GM18520 (cell line): ENCODE data around the gene RPS6KL1.

Experiments
- ATAC-seq: cut with Tn5 transposase; IDR thresholded peaks from one replicate; pipeline ENCODE4 v1.9.1; 2021; ENCODE audit not compliant: unreplicated experiment

The RPS6KL1 gene, protein sequence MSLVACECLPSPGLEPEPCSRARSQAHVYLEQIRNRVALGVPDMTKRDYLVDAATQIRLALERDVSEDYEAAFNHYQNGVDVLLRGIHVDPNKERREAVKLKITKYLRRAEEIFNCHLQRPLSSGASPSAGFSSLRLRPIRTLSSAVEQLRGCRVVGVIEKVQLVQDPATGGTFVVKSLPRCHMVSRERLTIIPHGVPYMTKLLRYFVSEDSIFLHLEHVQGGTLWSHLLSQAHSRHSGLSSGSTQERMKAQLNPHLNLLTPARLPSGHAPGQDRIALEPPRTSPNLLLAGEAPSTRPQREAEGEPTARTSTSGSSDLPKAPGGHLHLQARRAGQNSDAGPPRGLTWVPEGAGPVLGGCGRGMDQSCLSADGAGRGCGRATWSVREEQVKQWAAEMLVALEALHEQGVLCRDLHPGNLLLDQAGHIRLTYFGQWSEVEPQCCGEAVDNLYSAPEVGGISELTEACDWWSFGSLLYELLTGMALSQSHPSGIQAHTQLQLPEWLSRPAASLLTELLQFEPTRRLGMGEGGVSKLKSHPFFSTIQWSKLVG

DNA sequence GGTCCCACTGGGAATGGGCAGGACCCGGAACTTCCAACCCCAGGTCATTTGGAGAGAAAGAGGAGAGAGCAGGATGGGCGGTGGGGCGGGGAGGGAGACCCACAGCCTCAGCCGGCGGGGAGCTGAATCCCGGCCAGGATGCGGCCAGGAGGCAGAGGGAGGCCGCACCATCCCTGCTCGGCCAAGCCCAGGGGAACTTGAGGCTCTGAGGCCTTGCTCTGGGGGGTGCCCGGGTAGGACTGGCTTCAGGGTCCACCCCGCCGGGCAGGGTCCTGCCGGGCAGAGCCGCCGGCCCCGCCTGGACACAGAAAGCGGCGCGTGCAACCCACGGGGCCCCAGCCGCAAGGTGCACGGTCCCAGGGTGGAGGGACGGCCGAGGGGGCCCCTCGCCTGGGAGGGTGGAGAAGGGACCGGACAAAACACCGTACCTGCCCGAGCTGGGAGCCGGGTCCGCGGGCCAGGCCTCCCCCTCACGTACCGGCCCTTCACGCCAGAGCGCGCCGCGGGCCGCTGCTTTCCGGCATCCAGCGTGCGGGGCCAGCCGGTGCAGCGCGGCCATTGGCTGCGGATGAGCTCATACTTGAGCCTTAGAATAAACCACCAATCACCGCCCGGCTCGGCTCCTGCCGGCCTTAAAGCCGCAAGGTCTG, at the start of gene RPS6KL1:
TSS of gene RPS6KL1 (minus strand) at position 509 of the 650 bp plus-strand sequence. CDS start 1,719 bp downstream, outside the sequence.
- ATAC-seq, result peak; percentile 90

DNA sequence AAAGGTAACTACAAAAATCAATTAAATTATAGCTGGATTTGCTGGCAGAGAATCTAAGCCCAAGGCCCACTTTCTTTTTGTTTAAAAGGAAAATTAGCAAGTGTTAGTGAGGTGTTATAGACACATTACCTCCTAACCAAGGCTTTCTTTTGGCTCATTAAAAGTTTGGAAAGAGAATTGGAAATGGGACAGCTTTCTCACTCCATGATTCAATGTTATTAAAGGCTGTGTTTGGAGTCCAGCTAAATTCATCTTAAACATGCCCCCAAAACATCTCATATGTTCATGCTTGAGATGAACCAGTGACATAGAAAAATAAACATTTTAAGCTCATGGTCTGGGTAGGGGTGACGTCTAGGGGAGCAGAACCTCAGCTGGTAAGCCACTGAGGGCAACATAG, 45.8 kb upstream of the RPS6KL1 start:
- no peak for ATAC-seq

DNA sequence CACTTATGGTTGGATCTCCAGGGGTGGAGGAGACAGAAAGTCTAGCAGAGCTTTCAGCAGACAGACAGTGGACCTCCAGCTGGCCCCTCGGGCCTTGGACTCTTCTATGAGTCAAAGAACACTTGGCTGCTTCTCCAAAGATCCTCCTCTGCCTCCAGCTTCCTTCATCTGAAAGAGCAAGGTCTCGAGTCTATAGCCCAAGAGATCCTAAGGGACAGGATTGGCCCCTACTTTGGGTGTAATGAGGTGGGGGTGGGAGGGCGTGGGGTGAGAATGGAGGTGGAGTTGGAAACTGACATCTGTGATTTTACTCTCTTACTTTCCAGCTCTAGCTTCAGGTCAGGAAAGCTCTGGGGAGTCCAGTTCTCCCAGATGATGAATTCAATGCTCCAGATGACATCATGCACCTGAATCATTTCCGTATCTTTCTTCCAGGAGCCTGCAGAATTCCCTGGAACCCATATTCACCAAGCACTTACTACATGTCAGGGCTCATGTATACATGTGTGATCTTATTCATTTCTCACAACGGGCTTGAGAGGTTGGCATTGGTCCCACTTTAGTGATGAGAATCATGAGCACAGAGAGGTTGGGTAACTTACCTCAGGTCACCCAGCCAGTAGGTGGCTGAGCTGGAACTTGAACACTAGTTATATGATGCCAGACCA, 42.6 kb upstream of the RPS6KL1 start:
- no peak for ATAC-seq

DNA sequence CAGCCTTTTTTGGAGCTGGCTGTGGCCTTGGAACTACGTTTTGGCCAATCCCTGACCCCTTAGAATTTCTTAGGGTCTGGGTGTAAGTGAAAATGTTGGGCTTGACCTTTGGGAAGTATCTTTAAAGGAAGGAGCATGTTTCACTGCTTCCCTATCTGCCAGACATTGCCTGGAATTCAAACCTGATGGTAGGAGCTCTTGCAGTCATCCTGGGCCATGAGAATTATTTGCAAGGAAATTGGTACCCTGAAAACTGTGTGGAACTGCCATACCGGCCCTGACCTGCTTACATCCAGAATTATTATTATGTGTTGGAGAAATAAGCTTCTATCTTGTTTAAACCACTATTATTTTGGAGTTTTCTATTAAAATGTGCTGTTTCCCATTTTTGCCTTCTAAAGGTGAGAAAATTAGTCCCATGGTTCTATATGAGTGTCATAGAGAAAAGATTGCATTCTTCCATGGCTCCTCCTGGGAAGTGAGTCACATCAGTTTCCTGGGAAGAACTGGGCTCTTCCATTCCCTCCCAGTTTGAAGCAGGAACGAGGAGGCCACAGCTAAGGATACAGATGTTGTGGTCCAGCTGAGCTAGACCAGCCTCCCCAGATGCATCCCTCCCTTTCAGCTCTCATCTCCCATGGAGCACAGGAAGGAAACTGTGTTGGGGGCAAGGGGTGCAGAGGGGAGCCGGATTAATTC, 41.9 kb upstream of the RPS6KL1 start:
- ATAC-seq, result no peak

DNA sequence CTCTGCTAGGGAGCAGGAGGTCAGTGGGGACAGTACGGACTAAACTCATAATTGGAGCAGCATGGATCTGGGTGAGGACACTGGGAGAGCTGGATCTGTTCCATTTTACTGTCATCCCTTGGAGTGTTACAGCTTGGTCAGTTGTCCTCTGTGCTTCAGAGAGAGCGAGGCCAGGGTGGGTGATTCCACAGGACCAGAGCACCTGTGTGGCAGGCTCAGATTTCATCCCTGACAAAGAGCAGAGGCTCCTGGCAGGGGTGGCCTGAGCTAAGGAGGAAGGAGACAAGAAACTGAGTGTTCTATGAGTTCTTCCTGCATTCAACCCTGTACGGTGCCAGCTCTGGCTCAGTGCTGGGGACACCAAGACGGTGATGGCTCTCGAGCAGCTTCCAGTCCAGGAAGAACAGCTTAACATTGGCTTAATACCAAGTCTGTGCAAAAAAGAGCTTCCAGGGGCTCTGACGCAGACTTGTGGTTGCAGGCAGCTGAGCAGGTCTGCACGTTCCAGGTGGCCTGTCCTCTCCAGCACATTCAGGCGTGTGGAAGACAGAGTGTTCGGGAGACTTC, 40.7 kb upstream of the RPS6KL1 start:
- ATAC-seq, result no peak

DNA sequence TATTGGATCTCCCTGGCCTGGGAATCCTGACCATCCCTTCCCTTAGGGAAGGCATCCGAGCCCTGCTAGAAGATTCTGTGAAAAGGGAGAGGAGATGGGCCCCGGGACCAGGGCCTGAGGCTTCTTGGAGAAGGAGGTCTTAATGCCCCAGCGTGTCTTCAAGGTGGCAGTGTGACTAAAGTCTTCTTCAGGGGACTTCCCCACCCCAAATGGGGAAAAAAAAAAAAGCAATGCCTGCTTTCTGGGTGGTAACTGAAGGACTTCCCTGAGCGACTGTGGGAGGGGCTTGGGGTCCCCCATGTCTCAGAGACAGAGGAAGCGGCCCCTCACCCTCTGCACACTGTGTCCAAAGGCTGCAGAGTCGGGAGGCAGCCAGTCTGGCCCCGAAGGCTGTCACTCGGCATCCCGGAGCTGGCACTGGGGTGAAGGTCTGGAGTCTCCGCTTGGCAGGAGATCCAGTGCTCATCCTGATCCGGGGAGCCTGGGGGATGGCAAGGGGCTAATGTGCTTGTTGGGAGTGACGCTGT, 40.2 kb upstream of the RPS6KL1 start:
- no peak for ATAC-seq

DNA sequence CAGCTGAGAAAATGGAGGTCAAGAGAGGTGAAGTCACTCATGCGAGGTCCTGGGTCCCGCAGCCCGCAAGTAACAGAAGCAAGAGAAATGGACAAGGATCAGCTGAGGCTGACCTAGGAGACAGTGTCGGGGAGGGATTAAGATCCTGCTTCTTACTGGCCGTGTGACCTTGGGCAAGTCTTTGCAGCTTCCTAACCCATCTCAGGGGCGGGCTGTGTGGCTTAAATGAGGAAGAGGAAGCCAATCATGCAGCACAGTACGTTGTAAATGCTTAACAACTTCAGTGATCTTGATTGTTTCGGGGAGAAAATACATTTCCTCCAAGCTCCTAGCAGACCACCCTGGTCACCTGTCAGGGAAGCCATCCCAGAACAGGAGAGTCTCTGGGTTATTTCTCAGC, 39.4 kb upstream of the RPS6KL1 start:
- ATAC-seq, result no peak

DNA sequence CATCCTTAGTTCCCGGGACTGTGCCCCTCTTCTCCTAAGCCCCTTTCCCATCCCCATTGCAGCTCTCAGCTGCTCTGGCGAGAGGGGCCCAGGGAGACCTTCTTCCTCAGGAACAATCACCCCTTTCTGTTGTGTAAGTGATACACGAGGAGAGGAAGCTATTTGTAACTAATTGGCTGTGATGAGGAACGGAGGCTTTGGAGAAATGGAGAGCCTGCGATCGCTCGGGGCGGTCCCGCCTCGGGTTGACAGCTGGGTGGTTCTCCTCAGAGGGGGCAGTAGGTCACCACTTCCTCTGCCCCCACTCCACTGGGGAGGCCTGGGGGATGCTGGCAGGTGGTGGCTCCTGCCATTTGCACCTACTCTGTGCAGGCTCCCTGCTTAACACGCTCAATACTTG, 39.0 kb upstream of the RPS6KL1 start:
- ATAC-seq, result no peak

DNA sequence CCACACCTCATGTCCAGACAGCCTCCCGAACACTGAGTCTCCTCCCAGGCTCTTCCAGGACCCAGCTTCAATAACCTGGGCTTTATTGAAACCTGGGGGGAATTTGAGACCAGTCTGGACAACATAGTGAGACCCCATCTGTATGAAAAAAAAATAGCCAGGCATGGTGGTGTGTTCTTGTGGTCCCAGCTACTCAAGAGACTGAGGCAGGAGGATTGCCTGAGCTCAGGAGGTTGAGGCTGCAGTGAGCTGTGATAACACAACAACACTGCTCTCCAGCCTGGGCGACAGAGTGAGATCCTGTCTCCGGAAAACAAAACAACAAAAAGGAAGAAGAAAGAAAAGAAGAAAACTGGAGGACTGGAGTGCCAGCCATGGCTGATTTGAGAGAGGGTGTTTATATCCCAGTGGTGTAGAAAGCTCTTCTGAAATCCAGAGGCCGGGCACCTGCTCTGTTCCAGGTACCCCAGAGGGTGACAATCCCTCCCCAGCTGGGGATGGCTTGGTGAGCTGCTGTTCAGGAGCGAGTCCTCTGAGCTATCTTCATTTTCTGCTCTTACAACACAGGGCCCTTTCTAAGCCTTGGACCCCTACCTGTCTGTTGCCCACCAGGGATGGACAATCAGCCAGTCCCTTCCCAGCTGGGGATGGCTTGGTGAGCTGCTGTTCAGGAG, 38.3 kb upstream of the RPS6KL1 start:
- no peak for ATAC-seq

DNA sequence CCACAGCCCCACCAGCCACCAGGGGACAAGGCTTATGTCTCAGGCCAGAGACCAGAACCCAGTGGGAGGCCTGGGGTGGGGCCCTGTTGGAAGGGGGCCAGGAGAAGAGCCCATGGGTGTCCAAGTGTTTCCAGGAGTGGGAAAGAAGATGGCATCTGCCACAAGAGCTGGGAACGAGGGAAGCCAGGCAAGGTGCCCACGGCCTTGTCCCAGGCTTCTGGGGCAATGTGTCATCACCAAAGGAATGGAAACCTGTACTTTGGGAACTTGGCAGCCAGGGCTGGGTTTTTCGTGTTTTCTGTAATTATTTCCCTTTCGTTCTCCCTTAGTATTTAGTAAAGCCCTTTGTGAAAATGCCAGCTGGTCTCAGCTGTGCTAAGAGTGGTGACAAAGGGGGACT, 37.7 kb upstream of the RPS6KL1 start:
- ATAC-seq, result no peak

DNA sequence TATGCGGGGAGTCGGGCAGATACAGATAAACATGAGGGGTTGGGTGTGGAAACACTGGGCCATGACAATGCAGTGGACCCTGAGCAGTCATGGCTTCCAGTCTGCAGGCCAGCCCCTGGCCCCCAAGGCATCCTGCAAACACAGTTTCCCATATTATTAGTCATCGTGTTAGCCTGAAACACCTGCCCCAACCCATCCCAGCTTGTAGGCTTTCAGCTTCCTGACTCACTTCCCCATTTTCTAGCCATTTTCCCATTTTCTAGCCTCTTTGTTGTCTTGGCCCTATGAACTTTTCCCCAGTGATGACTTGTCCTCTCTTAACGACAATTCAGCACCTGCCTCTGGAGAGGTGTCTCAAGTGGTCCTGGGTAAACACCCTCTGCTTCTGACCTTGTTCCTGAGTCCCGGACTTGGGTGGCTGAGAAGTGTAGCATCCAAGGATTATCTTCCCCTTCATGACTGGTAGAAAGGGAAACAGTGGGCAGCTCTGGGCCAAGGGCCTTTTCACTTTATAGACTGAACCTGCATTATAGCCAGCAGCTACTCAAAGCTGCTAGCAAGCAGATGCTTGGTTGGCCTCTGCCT, 36.6 kb upstream of the RPS6KL1 start:
- no peak for ATAC-seq

DNA sequence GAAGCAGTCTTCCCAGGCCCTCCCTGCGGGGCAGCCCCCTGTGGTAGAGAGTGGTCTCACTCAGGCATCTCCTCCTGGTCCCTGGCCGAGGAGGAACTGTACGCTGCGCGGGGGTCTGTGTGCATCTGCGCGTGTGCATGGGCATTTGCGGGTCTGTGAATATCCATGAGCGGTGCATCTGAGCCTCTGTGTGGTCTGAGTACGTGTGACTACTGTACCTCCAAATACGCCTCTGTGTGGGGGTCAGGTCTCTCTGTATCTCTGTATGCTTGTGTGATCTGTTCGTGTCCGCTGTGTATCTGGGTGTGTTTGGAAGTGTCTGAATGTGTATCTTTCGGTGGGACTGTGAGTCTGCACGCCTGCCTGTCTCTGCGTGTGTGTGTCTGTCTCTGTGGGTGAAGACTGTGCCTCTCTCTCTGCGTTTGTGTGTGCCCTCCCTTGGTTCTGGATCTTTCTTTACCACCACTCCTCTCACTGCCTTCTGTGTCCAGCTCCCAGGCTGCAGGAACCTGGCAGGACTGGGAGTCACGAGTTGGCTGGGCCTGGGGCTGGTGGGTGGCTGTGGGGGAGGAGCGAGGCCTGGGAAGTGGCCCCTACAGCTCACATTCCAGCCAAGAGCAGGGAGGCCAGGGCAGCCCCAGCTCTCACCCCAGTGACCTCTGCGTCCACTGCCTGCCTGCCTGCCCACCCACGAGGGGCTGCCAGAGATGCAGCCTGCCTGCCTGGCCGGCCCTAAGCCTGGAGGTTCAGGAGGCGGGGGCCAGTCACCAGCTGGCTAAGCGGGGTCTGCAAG, 33.4 kb upstream of the RPS6KL1 start:
- no peak for ATAC-seq

DNA sequence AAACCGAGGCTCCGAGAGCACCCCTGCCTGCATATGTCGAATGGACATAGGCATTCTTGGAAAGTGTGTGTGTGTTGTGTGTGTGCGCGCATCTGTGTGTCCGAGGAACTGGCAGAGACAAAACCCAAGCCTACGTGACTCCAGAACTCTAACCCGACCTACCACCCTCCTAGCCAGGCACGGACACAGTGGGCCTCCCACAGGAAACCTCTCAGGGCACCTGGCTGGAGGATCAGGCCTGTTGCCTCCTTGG, 32.9 kb upstream of the RPS6KL1 start:
- no peak for ATAC-seq

DNA sequence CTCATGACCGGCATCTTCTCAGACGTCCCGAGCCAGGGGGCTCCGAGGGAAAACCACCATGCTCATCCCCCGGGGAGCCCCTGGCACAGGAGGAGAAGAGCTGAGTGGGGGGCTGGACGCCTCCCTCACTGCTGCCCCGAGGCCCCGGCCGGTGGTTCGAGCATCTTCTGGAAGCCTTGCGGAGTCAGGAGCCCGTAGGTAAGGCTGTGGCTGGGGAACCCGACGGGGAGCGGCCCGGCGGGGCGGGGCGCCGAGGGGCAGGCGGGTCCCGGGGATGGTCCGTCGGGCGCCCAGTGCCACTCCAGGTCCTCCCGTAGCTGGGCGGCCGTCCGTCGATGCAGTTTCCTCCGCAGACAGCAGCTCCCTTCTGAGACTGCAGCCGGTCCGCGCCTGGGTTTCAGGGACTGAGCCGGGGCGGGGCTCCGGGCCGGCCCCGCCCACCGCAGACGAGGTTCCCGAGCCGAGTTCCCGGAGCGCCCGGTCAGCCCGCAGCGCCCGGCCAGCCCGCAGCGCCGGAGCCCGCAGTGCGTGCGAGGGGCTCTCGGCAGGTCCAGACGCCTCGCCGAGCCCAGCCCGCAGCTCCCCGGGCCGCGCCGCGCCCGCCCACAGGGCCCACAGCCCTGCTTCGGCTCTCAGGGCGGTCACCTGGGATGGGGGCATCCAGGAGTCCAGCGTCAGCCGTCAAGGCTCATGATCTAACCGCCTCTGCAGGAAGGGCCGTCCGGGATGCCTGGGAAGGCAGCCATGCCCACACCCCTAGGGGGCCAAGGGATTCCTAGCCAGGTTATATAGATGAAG, 32.4 kb upstream of the RPS6KL1 start, which contains the start of gene PGF:
TSS of gene PGF (minus strand) at position 369 of the 798 bp plus-strand sequence. CDS start at position 14, 355 bp downstream.
- ATAC-seq, result no peak

DNA sequence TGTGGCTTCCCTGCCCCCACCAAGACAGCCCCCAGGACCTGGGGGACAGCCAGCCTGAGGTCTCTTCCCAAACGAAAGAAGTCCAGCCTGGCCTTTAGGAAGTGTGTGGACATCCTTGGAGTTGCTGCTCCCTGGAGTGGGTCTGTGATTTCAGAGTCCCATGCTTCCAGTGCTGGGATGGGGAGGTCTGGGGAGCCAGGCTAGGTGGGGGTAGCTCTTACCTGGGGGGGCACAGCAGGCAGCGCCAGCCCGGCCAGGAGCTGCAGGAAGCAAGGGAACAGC, 31.8 kb upstream of the RPS6KL1 start:
- ATAC-seq, result no peak

DNA sequence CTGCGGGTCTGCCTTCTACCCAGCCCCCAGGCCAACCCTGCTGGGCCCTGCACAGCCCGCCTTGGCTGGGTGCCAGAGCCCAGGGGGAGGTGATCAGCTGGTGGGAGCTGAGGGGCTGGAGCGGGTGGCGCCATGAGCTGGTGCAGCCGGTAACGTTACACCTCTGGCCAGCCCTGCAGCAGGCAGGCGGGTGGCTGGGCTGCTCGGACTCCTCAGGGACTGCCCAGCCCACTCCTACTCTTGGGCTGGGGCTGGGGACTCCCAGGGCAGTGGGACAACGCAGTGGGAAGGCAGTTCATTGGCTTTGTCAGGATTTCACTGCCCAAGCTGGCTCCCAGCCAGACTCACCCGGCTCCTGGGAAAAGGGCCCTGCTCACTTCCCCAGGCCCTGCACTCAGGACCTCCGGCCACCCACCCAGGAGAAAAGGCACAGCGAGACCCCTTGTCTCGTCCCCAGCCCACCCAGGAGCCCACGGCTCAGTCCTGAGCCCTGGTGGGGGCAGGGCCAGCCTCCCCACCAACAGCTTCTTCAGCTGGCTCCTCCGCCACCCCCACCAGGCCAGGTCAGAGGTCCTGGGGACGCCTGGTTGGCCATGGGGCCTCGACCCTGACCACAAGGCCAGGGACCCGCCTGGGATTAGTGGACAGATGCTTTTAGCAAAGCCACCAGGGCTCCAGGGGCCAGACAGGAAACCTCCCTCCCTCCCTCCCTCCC, 31.3 kb upstream of the RPS6KL1 start:
- no peak for ATAC-seq

DNA sequence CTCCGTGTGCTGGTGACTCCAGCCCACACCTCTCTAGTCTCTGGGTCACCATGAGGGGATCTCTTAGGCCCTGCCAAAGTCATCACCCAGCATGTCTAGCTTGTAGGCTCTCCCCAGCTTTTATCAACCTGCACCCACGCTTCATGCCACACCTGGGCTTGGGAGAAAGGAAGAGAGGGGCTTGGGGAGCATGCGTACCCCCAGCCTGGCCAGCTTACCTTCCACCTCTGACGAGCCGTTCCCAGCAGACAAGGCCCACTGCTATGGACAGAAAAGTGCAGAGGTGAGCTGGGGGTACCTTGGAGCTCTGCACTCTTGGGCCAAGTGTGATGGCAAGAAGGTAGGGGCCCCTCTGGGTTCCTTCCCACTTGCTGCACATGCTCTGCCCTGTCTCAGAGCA, 30.6 kb upstream of the RPS6KL1 start:
- no peak for ATAC-seq
